ENCODE results near the gene NAALADL2. TPM values are rescaled to one million over a fixed set of nuclear protein-coding genes. Genes with fewer than 3 reads are reported as not detected.

Gene NAALADL2
- total and polyA plus RNA-seq, 2 donors (not counting 3 experiments of a cell fraction or from before 2014, with no cell fraction given): 1.1 to 4.0 TPM

GRCh38 chr3:175573226-175573625 lies 714.1 kb downstream of the NAALADL2 start:
- Histone ChIP-seq H3K9me3 (replicated peaks; ENCODE audit: control insufficient read depth, insufficient read depth, low read length) (no peaks in the 10 kb centered on the region), H3K4me2 (ENCODE audit: insufficient read depth, low read length) (no peak overlapping the region), H4K20me1 (replicated peaks; ENCODE audit: control insufficient read depth, extremely low read depth, insufficient read depth, low read length) (no peaks in the 10 kb centered on the region), H3K36me3 (ENCODE audit: control insufficient read depth in 2 of 2, extremely low read depth in 1 of 2, insufficient read depth in 2 of 2, low read length in 2 of 2) (no peaks in the 10 kb centered on the region), H3K4me3 (replicated peaks in 1 of 3; ENCODE audit: insufficient read depth in 1 of 3, low read depth in 1 of 3, low read length in 3 of 3) (no peak overlapping the region), H3K79me2 (ENCODE audit: control insufficient read depth, insufficient read depth, low read length) (no peaks in the 10 kb centered on the region), H3K9me1 (replicated peaks; ENCODE audit: control insufficient read depth, extremely low read depth, insufficient read depth, low read length) (no peaks in the 10 kb centered on the region), H3K4me1 (ENCODE audit: control insufficient read depth, extremely low read depth, insufficient read depth, low read length) (no peaks in the 10 kb centered on the region), H3K27ac (ENCODE audit: insufficient read depth, low read depth, low read length) (no peak overlapping the region), H2AFZ (ENCODE audit: low read depth, low read length) (no peak overlapping the region), H3K9ac (replicated peaks; ENCODE audit: extremely low read depth, insufficient read depth, low read length) (no peak overlapping the region), H3K27me3 (ENCODE audit: control insufficient read depth in 2 of 2, insufficient read depth in 2 of 2, low read length in 2 of 2) (no peaks in the 10 kb centered on the region)
- intact Hi-C loops (cut with micrococcal nuclease) (no loop called here), dilution Hi-C loops (cut with MboI; ENCODE audit: extremely low pct_ligation_motif_present, low sequenced_read_pairs) (no loop called here)
- ChIA-PET CTCF (interaction anchor here (1.1 to 1.3 kb wide), 2 partner anchors 12 to 19 kb away, joined by 3 to 4 read pairs; no protein-coding TSS in a partner anchor), POLR2A (no interaction called here)
- TF ChIP-seq EZH2 (IDR thresholded peaks at IDR 0.05; ENCODE audit: borderline replicate concordance, low read depth, low read length, severe bottlenecking): no peak
- TF ChIP-seq POLR2A (IDR thresholded peaks at IDR 0.05; ENCODE audit: low read depth, low read length): no peak
- TF ChIP-seq, protein P1, sequence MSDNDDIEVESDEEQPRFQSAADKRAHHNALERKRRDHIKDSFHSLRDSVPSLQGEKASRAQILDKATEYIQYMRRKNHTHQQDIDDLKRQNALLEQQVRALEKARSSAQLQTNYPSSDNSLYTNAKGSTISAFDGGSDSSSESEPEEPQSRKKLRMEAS (IDR thresholded peaks at IDR 0.05; ENCODE audit: insufficient read depth, insufficient read length): no peak
- TF ChIP-seq MYC (IDR thresholded peaks at IDR 0.05; ENCODE audit: low read depth, low read length): no peak
- no peak for TF ChIP-seq POLR2AphosphoS5 (IDR thresholded peaks at IDR 0.05; ENCODE audit: insufficient read depth, low read depth, low read length)
- no peak for TF ChIP-seq GATA2 (IDR thresholded peaks at IDR 0.05; ENCODE audit: insufficient read depth, insufficient read length, low read depth, low read length)
- no TSS peak for BruUV-seq (replicated peaks)
- FAIRE-seq: no peak
- no peak for DNase-seq (ENCODE audit: low read depth, low spot score)

GRCh38 chr3:175580318-175580717 lies 721.2 kb downstream of the NAALADL2 start:
- TF ChIP-seq MYC (IDR thresholded peaks at IDR 0.05; ENCODE audit: low read depth, low read length) (no peak), EZH2 (IDR thresholded peaks at IDR 0.05; ENCODE audit: borderline replicate concordance, low read depth, low read length, severe bottlenecking) (no peak), FOS (IDR thresholded peaks at IDR 0.05; ENCODE audit: borderline replicate concordance, insufficient read depth, low read length) (no peak), GATA2 (IDR thresholded peaks at IDR 0.05; ENCODE audit: insufficient read depth, insufficient read length, low read depth, low read length) (no peak)
- TF ChIP-seq, protein P2, sequence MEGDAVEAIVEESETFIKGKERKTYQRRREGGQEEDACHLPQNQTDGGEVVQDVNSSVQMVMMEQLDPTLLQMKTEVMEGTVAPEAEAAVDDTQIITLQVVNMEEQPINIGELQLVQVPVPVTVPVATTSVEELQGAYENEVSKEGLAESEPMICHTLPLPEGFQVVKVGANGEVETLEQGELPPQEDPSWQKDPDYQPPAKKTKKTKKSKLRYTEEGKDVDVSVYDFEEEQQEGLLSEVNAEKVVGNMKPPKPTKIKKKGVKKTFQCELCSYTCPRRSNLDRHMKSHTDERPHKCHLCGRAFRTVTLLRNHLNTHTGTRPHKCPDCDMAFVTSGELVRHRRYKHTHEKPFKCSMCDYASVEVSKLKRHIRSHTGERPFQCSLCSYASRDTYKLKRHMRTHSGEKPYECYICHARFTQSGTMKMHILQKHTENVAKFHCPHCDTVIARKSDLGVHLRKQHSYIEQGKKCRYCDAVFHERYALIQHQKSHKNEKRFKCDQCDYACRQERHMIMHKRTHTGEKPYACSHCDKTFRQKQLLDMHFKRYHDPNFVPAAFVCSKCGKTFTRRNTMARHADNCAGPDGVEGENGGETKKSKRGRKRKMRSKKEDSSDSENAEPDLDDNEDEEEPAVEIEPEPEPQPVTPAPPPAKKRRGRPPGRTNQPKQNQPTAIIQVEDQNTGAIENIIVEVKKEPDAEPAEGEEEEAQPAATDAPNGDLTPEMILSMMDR (IDR thresholded peaks at IDR 0.05; ENCODE audit: extremely low read depth in 1 of 2, insufficient read depth in 1 of 2, low read depth in 1 of 2, low read length in 2 of 2): no peak
- no peak for FAIRE-seq

More at GRCh38 chr3:175580318-175580717, 721.2 kb downstream of the NAALADL2 start:
- H3K9me3 ChIP-seq (replicated peaks; ENCODE audit: control insufficient read depth, insufficient read depth, low read length): no peaks in the 10 kb centered on the region
- no peak overlapping the region for H3K4me2 ChIP-seq (ENCODE audit: insufficient read depth, low read length)
- H3K4me3 ChIP-seq (replicated peaks in 1 of 3; ENCODE audit: insufficient read depth in 1 of 3, low read depth in 1 of 3, low read length in 3 of 3): no peak overlapping the region
- H2AFZ ChIP-seq (ENCODE audit: low read depth, low read length): no peak overlapping the region
- DNase-seq (ENCODE audit: low read depth, low spot score): no peak
- no peak overlapping the region for H3K9ac ChIP-seq (replicated peaks; ENCODE audit: extremely low read depth, insufficient read depth, low read length)
- no peaks in the 10 kb centered on the region for H3K9me1 ChIP-seq (replicated peaks; ENCODE audit: control insufficient read depth, extremely low read depth, insufficient read depth, low read length)
- ChIA-PET POLR2A (no interaction called here), CTCF (interaction anchor here (1.1 kb wide), 1 partner anchor 8 kb away, joined by 3 read pairs; no protein-coding TSS in a partner anchor)
- no peak overlapping the region for H3K27ac ChIP-seq (ENCODE audit: insufficient read depth, low read depth, low read length)
- dilution Hi-C loops (cut with MboI; ENCODE audit: extremely low pct_ligation_motif_present, low sequenced_read_pairs): no loop called here
- H4K20me1 ChIP-seq (replicated peaks; ENCODE audit: control insufficient read depth, extremely low read depth, insufficient read depth, low read length): no peaks in the 10 kb centered on the region
- H3K79me2 ChIP-seq (ENCODE audit: control insufficient read depth, insufficient read depth, low read length): no peaks in the 10 kb centered on the region
- BruUV-seq (replicated peaks): no TSS peak
- intact Hi-C loops (cut with micrococcal nuclease): no loop called here
- H3K4me1 ChIP-seq (ENCODE audit: control insufficient read depth, extremely low read depth, insufficient read depth, low read length): no peaks in the 10 kb centered on the region
- H3K36me3 ChIP-seq (ENCODE audit: control insufficient read depth in 2 of 2, extremely low read depth in 1 of 2, insufficient read depth in 2 of 2, low read length in 2 of 2): no peaks in the 10 kb centered on the region
- H3K27me3 ChIP-seq (ENCODE audit: control insufficient read depth in 2 of 2, insufficient read depth in 2 of 2, low read length in 2 of 2): no peaks in the 10 kb centered on the region

Data from endothelial cell of umbilical vein (primary cell).